ENCODE measurements around the gene CKAP4. TPM values are rescaled to one million over a fixed set of nuclear protein-coding genes. Genes with fewer than 3 reads are reported as not detected.

The CKAP4 gene, protein sequence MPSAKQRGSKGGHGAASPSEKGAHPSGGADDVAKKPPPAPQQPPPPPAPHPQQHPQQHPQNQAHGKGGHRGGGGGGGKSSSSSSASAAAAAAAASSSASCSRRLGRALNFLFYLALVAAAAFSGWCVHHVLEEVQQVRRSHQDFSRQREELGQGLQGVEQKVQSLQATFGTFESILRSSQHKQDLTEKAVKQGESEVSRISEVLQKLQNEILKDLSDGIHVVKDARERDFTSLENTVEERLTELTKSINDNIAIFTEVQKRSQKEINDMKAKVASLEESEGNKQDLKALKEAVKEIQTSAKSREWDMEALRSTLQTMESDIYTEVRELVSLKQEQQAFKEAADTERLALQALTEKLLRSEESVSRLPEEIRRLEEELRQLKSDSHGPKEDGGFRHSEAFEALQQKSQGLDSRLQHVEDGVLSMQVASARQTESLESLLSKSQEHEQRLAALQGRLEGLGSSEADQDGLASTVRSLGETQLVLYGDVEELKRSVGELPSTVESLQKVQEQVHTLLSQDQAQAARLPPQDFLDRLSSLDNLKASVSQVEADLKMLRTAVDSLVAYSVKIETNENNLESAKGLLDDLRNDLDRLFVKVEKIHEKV
- total RNA-seq (10 to 100 TPM; 23.1 to 27.4 TPM), polyA plus RNA-seq (10 to 100 TPM; 13.1 to 28.0 TPM)

- Histone ChIP-seq H3K27me3 (ENCODE audit: control insufficient read depth in 4 of 4, insufficient read depth in 4 of 4, low read length in 3 of 4) (no peaks in the 10 kb centered on the region), H3K36me3 (ENCODE audit: control insufficient read depth in 4 of 4, insufficient read depth in 3 of 4, low read depth in 1 of 4, low read length in 3 of 4) (peaks cover 0 to 2% (median 0%) of the 10 kb centered on the region in 4 donors), H3K9me3 (ENCODE audit: control insufficient read depth in 4 of 4, low read length in 3 of 4) (no peaks in the 10 kb centered on the region), H3K4me3 (ENCODE audit: low read depth in 1 of 3, low read length in 3 of 3) (peak within 1 kb of the TSS; percentile 56 to 91 (median 81)), H3K4me1 (ENCODE audit: control insufficient read depth in 4 of 4, insufficient read depth in 4 of 4, low read length in 3 of 4) (peaks cover 4 to 26% (median 12%) of the 10 kb centered on the region in 4 donors), H3K9ac (ENCODE audit: low read depth in 1 of 2, low read length in 2 of 2) (peak within 1 kb of the TSS; percentile 63 to 83), H3K27ac (ENCODE audit: low read depth in 1 of 2, low read length in 2 of 2) (peak within 1 kb of the TSS; percentile 97 to 99)
- DNase-seq (ENCODE audit: low spot score): peak; percentile 68
- TF ChIP-seq REST (IDR thresholded peaks at IDR 0.05): no peak
- no peak for TF ChIP-seq HNF4A (conservative IDR thresholded peaks at IDR 0.05)
- no peak for TF ChIP-seq FOXA2 (IDR thresholded peaks at IDR 0.05)
- TF ChIP-seq ATF3 (IDR thresholded peaks at IDR 0.05): no peak
- TF ChIP-seq ZBTB33 (IDR thresholded peaks at IDR 0.05): no peak
- no peak for TF ChIP-seq NR2F2 (IDR thresholded peaks at IDR 0.05)
- TF ChIP-seq, protein P1, sequence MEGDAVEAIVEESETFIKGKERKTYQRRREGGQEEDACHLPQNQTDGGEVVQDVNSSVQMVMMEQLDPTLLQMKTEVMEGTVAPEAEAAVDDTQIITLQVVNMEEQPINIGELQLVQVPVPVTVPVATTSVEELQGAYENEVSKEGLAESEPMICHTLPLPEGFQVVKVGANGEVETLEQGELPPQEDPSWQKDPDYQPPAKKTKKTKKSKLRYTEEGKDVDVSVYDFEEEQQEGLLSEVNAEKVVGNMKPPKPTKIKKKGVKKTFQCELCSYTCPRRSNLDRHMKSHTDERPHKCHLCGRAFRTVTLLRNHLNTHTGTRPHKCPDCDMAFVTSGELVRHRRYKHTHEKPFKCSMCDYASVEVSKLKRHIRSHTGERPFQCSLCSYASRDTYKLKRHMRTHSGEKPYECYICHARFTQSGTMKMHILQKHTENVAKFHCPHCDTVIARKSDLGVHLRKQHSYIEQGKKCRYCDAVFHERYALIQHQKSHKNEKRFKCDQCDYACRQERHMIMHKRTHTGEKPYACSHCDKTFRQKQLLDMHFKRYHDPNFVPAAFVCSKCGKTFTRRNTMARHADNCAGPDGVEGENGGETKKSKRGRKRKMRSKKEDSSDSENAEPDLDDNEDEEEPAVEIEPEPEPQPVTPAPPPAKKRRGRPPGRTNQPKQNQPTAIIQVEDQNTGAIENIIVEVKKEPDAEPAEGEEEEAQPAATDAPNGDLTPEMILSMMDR (IDR thresholded peaks at IDR 0.05; ENCODE audit: low read depth, low read length, missing input control): no peak
- no peak for TF ChIP-seq YY1 (IDR thresholded peaks at IDR 0.05)
- TF ChIP-seq TAF1 (conservative IDR thresholded peaks at IDR 0.05): no peak
- TF ChIP-seq SP1 (IDR thresholded peaks at IDR 0.05): no peak
- TF ChIP-seq MAX (IDR thresholded peaks at IDR 0.05): no peak
- no peak for TF ChIP-seq JUND (IDR thresholded peaks at IDR 0.05)
- no peak for TF ChIP-seq RAD21 (IDR thresholded peaks at IDR 0.05)
- TF ChIP-seq GABPA (IDR thresholded peaks at IDR 0.05 in 1 of 2, conservative IDR thresholded peaks at IDR 0.05 in 1 of 2): no peak
- no peak for TF ChIP-seq EGR1 (IDR thresholded peaks at IDR 0.05; ENCODE audit: low read depth in 2 of 2)
- no peak for TF ChIP-seq HNF4G (IDR thresholded peaks at IDR 0.05)
- no peak for TF ChIP-seq FOXA1 (IDR thresholded peaks at IDR 0.05)
- TF ChIP-seq RXRA (IDR thresholded peaks at IDR 0.05): no peak
- WGBS: 1% methylated on average over 102 of the region's 102 CpGs
These were observed at the start of gene CKAP4 for GRCh38 chr12:106247674-106248311. TSS of gene CKAP4 (minus strand) at chr12:106248020. CDS start at chr12:106247851, 169 bp downstream.
